DOHH2 (cell line): ENCODE data around the gene GLB1L2.

Source experiments
- H3F3A ChIP-seq: fragments of 200-600 bp; sonication (generic), shearing (Covaris generic); 2 replicates; pipeline ENCODE4 v1.6.0; 2016; ENCODE audit warnings: antibody characterized with exemption, mild to moderate bottlenecking; ENCODE audit not compliant: control insufficient read depth, insufficient read depth
- H3K27ac ChIP-seq: fragments of 200-600 bp; sonication (generic); 2 replicates; pipeline ENCODE4 v1.5.1; 2014; ENCODE audit warnings: low read depth, mild to moderate bottlenecking, low read length, moderate library complexity
- H3K27me3 ChIP-seq: fragments of 200-600 bp; sonication (generic); 2 replicates; pipeline ENCODE4 v1.6.1; 2014; ENCODE audit warnings: mild to moderate bottlenecking, low read length, mixed read lengths; ENCODE audit not compliant: control insufficient read depth
- H3K36me3 ChIP-seq: fragments of 200-600 bp; sonication (generic); 2 replicates; pipeline ENCODE4 v1.6.1; 2014; ENCODE audit warnings: mild to moderate bottlenecking, low read length, moderate library complexity, mixed read lengths; ENCODE audit not compliant: control insufficient read depth
- H3K4me1 ChIP-seq: fragments of 200-600 bp; sonication (generic); 2 replicates; pipeline ENCODE4 v1.6.1; 2014; ENCODE audit warnings: mild to moderate bottlenecking, low read length, mixed read lengths; ENCODE audit not compliant: control insufficient read depth
- H3K4me2 ChIP-seq: fragments of 200-600 bp; sonication (generic); 2 replicates; pipeline ENCODE4 v1.6.0; 2014; ENCODE audit warnings: mild to moderate bottlenecking, low read length, moderate library complexity
- H3K4me3 ChIP-seq: fragments of 200-600 bp; sonication (generic); 2 replicates; pipeline ENCODE4 v1.5.1; 2014; ENCODE audit warnings: mild to moderate bottlenecking, low read length, mixed read lengths
- H3K79me2 ChIP-seq: fragments of 200-600 bp; sonication (generic); 2 replicates; pipeline ENCODE4 v1.6.1; 2014; ENCODE audit warnings: mild to moderate bottlenecking, low read length, mixed read lengths; ENCODE audit not compliant: control insufficient read depth
- H3K9me2 ChIP-seq: fragments of 200-600 bp; sonication (generic); replicated peaks from 2 replicates; pipeline ENCODE4 v1.6.1; 2014; ENCODE audit warnings: mild to moderate bottlenecking, low read length, mixed read lengths; ENCODE audit not compliant: control insufficient read depth
- H3K9me3 ChIP-seq: fragments of 200-600 bp; sonication (generic); 2 replicates; pipeline ENCODE4 v1.6.1; 2014; ENCODE audit warnings: antibody characterized with exemption, low read length, mixed read lengths; ENCODE audit not compliant: control insufficient read depth, insufficient read depth
- H4K20me1 ChIP-seq: fragments of 200-600 bp; sonication (generic); 2 replicates; pipeline ENCODE4 v1.6.0; 2014; ENCODE audit warnings: low read depth, mild to moderate bottlenecking, antibody characterized with exemption, low read length, moderate library complexity; ENCODE audit not compliant: control insufficient read depth, insufficient read depth
- CTCF ChIP-seq: fragments of 200-600 bp; sonication (generic); IDR thresholded peaks from one replicate; pipeline ENCODE4 v1.5.1; 2014; ENCODE audit warnings: antibody characterized with exemption, mild to moderate bottlenecking, low read depth, low read length; ENCODE audit not compliant: poor library complexity, severe bottlenecking
- EZH2phosphoT487 ChIP-seq: fragments of 200-600 bp; sonication (generic); IDR thresholded peaks from 2 replicates; pipeline ENCODE4 v1.6.1; 2017; ENCODE audit warnings: borderline replicate concordance, mild to moderate bottlenecking, antibody characterized with exemption, low read length, moderate library complexity, mixed read lengths

The GLB1L2 gene

GRCh38 chr11:134382830-134383229 lies 51.0 kb downstream of the GLB1L2 start:
- no peaks in the 10 kb centered on the region for H3K27me3 ChIP-seq
- TF ChIP-seq EZH2phosphoT487 (no peak), CTCF (no peak)
- H4K20me1 ChIP-seq = no peaks in the 10 kb centered on the region
- no peaks in the 10 kb centered on the region for H3K4me1 ChIP-seq
- H3K27ac ChIP-seq = no peak overlapping the region
- H3K9me2 ChIP-seq = no peaks in the 10 kb centered on the region
- H3K36me3 ChIP-seq = no peaks in the 10 kb centered on the region
- H3K4me2 ChIP-seq = no peak overlapping the region
- H3K9me3 ChIP-seq = no peaks in the 10 kb centered on the region
- H3K4me3 ChIP-seq = no peak overlapping the region
- H3K79me2 ChIP-seq = no peaks in the 10 kb centered on the region
- no peaks in the 10 kb centered on the region for H3F3A ChIP-seq

- no peaks in the 10 kb centered on the region for H3K27me3 ChIP-seq
Observed at GRCh38 chr11:134383576-134384221, 51.9 kb downstream of the GLB1L2 start.

GRCh38 chr11:134384406-134384805 lies 52.6 kb downstream of the GLB1L2 start:
- no peak for TF ChIP-seq CTCF
- TF ChIP-seq EZH2phosphoT487 = no peak
- Histone ChIP-seq H3K9me2 (no peaks in the 10 kb centered on the region), H3K79me2 (no peaks in the 10 kb centered on the region), H3K4me1 (no peaks in the 10 kb centered on the region), H4K20me1 (no peaks in the 10 kb centered on the region), H3K36me3 (no peaks in the 10 kb centered on the region), H3F3A (no peaks in the 10 kb centered on the region), H3K27me3 (no peaks in the 10 kb centered on the region), H3K9me3 (no peaks in the 10 kb centered on the region), H3K4me3 (no peak overlapping the region), H3K4me2 (no peak overlapping the region), H3K27ac (no peak overlapping the region)

More at GRCh38 chr11:134383576-134384221, 51.9 kb downstream of the GLB1L2 start:
- H3K27ac ChIP-seq = no peak overlapping the region
- no peak overlapping the region for H3K4me3 ChIP-seq
- no peaks in the 10 kb centered on the region for H3K4me1 ChIP-seq
- no peaks in the 10 kb centered on the region for H4K20me1 ChIP-seq
- no peaks in the 10 kb centered on the region for H3K9me2 ChIP-seq
- H3K4me2 ChIP-seq = no peak overlapping the region
- H3K79me2 ChIP-seq = no peaks in the 10 kb centered on the region
- no peaks in the 10 kb centered on the region for H3K36me3 ChIP-seq
- TF ChIP-seq EZH2phosphoT487 (no peak), CTCF (no peak)
- H3K9me3 ChIP-seq = no peaks in the 10 kb centered on the region
- no peaks in the 10 kb centered on the region for H3F3A ChIP-seq
